Stimulated activated CD4-positive, alpha-beta T cell treated with anti-CD3 and anti-CD28 coated beads, Interleukin-1b, Interleukin-23, amount 100 ng/mL, for 24 hours (primary cell): ENCODE measurements around the gene BRD9.
"Not testable (repeated sequence)": the region's sequence is repeated elsewhere in the genome, so short reads cannot be mapped to it uniquely, and the experiment has no call there.

Experiments
- DNase-seq, 4 experiments: peaks; one replicate each; pipeline ENCODE4 v3.0.0-alpha.2; 2020; ENCODE audit warnings: low read depth in 4 of 4, low spot score in 1 of 4

BRD9 gene

DNA sequence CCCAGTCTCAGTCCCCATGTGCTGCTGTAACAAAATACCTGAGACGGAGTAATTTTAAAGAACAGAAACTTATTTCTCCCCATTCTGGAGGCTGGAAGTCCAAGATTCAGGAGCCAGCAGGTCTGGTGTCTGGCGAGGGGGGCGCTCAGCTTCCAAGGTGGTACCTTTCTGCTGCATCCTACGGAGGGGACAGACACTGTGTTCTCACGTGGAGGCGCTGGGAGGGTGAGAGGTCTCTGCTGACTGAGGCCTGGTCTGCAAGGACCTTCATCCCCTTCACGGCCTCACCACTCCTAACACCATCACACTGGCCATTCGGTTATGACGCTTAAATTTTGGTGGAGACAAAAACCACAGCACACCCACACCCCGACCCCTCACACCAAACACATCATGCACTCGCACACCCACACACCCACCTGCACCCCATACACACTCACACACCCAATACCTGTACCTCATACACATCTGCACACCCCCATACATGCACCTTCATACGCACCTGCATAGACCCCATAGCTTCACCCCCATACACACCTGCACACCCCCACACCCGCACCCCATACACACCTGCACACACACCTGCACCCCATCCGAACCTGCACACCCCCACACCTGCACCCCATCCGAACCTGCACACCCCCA is 32.0 kb downstream of the BRD9 start:
- DNase-seq = no peak

DNA sequence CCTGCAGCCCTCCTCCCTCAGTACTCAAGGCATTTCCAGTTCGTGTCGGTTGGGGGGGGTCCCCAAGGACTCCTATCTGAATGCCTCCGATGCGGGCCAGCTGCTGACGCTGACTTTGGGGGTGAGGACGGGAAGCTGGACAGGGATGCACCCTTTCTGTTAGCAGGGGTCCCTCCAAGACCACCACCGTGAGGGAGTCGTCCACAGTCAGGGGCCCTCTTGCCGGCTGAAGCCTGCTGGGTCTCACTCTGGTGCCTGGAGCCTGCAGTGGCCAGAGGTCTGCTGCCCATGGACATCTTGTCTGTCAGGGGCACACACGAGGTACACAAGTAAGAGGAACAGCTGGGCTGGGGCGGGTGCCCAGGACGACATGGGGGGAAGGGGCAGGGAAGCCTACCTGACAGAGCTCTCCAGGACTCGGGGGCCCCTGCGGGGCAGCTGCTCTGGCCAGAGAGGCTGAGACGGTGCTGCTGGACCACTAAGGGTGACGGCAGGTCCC is 32.8 kb downstream of the BRD9 start:
- no peak for DNase-seq

DNA sequence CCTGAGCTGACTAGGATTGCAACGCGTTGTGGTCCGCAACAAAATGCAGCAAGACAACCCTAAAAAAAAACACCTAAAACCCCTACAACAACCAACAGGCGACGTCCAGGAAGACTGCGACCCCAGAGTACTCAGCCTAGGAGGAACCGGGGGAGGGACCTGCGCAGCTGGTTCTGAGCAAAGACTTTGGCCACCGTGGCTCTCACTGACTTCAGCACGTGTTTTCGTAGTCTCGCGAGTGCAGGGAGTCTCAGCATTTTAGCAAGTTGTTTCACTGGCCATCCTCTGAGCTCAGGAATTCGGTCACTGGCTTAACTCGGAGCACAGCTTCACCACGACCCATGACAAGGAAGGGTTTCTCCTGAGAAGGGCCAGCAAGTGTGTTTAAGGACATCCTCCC is 33.2 kb downstream of the BRD9 start:
- no peak for DNase-seq

DNA sequence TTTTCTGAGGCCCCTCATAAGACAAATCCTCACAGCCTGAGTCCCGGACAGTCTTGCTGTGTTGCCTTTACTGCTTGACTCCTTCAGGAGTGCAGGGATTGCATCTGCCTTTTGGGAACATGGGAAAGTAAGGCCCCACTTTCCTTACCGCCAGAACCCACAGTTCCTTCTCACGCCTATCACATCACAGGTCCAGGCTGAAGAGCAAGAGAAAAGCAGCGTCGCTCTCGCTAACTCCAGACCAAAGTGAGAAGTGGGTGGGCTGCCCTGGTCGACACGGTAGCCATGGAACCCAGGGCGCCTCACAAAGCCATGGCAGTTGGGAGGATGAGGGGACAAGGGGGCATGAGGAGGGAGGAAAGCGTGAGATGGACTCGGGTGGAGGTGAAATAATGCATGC is 33.9 kb downstream of the BRD9 start:
- DNase-seq = no peak

DNA sequence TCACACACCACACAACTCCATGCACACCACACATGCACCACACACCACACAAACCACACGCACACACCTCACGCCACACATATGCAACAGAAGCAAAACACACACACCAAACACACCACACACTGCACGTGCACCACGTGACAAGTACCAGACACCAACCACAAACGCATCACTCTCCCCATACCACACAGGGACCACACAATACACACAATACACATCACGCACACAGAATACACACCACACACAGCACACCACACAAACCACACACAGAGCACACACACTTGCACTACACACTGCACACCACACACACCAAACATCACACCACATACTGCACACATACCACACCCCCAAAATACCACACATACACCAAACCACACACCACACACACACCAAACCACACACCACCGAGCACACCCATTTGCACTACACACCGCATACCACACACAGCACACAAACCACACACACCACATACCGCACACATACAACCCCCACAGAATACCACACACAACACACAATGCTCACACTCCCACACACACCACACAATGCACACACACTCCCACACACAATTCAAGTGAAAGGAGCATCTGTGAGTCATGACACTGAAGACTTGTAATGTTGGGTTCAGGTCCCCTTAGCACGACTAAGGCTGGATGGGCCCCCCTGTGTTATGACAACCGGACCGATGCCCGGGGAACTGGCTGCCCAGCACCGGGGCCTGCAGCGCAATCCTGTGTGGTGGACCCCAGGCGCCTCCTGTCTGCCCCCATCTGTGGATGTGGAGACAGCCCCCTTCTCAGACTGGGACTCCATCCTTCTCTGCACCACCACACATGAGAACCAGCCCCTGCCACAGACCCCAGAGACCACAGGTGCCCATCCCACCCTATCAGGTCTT is 35.8 kb downstream of the BRD9 start:
- no peak for DNase-seq

DNA sequence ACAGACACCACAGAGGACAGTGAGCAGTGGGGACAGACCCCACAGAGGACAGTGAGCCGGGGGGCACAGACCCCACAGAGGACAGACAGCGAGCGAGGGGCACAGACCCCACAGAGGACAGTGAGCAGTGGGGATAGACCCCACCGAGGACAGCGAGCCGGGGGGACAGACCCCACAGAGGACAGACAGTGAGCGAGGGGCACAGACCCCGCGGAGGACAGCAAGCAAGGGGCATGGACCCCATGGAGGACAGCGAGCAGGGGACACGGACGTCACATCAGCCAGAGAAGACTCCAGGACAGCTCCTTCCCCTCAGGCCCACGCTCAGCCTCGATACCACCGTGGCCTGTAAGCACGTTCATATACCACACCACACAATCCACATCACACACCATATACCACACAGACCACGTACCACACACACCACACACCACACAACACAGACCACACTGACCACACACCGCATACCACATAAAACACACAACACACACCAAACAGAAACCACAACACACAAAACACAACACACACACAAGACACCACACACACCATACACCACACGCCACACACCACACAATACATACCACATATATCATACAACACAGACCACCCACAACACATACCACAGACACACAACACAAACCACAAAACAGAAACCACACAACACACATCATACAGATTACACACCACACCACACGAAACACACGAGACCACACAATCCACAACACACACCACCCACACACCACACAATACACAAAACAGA is 36.6 kb downstream of the BRD9 start:
- DNase-seq = no peak

DNA sequence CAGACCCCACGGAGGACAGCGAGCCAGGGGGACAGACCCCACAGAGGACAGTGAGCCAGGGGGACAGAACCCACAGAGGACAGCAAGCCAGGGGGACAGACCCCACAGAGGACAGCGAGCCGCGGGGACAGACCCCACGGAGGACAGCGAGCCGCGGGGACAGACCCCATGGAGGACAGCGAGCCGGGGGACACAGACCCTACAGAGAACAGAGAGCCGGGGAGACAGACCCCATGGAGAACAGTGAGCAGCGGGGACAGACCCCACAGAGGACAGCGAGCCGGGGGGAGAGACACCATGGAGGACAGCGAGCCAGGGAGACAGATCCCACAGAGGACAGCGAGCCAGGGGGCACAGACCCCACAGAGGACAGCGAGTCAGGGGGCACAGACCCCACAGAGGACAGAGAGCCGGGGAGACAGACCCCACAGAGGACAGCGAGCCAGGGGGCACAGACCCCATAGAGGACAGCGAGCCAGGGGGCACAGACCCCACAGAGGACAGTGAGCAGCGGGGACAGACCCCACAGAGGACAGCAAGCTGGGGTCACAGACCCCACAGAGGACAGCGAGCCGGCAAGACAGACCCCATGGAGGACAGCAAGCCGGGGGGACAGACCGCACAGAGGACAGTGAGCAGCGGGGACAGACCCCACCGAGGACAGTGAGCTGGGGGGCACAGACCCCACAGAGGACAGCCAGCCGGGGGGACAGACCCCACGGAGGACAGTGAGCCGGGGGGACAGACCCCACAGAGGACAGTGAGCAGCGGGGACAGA is 37.4 kb downstream of the BRD9 start:
- no peak for DNase-seq

DNA sequence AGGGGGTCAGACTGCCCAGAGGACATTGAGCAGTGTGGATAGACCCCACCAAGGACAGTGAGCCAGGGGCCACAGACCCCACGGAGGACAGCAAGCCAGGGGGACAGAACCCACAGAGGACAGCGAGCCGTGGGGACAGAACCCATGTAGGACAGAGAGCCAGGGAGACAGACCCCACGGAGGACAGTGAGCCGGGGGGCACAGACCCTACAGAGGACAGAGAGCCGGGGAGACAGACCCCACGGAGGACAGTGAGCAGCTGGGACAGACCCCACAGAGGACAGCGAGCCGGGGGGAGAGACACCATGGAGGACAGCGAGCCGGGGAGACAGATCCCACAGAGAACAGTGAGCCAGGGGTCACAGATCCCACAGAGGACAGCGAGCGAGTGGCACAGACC is 38.4 kb downstream of the BRD9 start:
- DNase-seq = no peak

DNA sequence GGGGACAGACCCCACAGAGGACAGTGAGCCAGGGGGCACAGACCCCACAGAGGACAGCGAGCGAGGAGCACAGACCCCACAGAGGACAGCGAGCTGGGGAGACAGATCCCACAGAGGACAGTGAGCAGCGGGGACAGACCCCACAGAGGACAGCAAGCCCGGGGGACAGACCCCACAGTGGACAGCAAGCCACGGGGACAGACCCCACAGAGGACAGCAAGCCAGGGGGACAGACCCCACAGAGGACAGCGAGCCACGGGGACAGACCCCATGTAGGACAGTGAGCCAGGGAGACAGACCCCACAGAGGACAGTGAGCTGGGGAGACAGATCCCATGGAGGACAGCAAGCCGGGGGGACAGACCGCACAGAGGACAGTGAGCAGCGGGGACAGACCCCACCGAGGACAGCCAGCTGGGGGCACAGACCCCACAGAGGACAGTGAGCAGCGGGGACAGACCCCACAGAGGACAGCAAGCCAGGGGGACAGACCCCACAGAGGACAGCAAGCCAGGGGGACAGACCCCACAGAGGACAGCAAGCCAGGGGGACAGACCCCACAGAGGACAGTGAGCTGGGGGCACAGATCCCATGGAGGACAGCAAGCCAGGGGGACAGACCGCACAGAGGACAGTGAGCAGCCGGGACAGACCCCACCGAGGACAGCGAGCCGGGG is 39.0 kb downstream of the BRD9 start:
- not testable (repeated sequence) for DNase-seq

DNA sequence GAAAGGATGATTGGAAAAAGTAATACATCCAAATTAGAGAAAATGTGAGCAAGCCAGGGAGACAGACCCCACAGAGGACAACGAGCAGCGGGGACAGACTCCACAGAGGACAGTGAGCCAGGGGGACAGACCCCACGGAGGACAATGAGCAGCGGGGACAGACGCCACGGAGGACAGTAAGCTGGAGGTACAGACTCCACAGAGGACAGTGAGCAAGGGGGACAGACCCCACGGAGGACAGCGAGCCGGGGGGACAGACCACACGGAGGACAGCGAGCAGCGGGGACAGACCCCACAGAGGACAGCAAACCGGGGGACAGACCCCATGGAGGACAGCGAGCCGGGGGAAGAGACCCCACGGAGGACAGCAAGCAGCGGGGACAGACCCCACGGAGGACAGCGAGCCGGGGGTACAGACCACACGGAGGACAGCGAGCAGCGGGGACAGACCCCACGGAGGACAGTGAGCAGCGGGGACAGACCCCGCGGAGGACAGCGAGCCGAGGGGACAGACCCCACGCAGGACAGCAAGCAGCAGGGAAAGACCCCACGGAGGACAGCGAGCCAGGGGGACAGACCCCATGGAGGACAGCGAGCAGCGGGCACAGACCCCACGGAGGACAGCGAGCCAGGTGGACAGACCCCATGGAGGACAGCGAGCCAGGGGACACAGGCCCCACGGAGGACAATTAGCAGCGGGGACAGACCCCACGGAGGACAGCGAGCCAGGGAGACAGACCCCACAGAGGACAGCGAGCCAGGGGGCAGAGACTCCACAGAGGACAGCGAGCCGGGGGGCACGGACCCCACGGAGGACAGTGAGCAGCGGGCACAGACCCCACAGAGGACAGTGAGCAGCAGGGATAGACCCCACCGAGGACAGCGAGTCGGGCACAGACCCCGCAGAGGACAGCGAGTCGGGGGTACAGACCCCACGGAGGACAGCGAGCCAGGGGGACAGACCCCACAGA is 39.9 kb downstream of the BRD9 start:
- no peak for DNase-seq

DNA sequence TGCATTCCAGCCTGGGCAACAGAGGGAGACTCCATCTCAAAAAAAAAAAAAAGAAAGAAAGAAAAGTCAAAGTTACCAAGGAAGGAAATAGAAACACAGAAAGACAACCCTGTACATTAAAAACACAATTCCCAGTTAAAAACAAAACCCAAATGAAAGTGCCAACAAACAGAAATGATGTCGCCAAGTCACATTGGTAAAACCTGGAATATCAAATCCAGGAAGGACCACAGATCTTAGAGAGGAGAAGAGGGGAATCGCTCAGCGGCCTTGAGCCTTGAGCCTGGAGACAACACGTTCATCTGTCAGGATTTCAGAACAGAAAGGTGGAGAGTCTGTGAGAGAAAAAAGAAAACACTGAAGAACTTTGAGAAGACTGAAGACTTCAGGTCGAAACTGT is 40.6 kb downstream of the BRD9 start:
- DNase-seq = no peak

DNA sequence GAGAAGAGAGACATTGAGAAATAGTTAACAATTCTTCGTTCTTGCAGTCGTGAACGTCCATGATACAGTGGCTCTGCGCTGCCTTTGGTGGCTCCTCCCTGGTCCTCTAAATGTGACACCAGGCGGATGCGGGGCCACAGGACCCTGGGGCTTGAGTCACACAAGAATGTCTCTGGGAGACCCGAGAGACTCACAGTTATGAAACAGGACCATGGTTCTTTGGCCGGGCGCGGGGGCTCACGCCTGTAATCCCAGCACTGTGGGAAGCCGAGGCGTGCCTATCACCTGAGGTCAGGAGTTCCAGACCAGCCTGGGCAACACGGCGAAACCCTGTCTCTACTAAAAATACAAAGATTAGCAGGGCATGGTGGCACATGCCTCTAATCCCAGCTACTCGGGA is 41.0 kb downstream of the BRD9 start:
- DNase-seq = no peak

DNA sequence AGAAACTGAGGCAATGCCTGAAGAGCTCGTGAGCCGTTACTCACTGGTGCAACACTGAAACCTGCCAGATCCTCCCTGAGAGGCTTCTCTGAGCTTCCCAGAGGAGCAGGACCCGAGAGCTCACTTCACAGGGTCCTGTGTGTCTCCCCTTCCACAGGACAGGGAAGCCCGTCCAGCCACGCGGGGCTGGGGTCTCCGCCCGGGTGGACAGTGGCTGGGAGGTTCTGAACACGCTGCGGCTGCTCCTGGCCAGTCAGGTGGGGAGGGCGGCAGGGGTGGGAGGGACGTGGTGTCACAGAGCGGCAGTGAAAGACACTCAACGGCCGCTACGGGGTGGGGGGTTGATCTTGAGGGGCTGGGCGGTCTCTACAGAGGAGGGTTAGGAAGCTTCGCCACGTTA is 41.5 kb downstream of the BRD9 start:
- no peak for DNase-seq

DNA sequence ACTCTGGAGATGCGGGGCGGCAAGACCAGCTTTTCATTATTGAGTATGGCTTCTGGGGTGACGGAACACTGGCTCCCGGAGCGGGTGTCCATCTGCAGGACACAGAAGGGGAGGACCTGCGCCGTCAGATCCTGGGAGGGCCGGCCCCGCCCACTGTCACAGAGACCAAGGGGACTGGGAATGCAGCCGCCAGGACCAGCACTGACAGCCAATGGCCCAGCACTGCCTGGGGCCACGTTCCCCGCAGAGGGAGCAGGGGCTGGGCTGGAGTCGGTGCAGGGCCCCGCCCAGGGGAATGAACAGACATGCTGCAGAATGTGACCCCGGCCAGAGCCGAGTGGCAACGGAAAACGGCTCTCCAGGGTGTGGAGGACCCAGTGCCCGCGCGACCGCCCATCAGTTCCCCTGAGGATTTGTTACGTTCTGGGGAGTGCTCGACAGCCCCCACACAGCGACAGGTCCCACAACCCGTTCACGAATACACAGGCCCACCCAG is 42.0 kb downstream of the BRD9 start, which contains the start of gene ZDHHC11:
Gene ZDHHC11 (minus strand): TSS at position 476 of the 496 bp plus-strand sequence. CDS start 384 bp downstream, at position 92.
- no peak for DNase-seq

DNA sequence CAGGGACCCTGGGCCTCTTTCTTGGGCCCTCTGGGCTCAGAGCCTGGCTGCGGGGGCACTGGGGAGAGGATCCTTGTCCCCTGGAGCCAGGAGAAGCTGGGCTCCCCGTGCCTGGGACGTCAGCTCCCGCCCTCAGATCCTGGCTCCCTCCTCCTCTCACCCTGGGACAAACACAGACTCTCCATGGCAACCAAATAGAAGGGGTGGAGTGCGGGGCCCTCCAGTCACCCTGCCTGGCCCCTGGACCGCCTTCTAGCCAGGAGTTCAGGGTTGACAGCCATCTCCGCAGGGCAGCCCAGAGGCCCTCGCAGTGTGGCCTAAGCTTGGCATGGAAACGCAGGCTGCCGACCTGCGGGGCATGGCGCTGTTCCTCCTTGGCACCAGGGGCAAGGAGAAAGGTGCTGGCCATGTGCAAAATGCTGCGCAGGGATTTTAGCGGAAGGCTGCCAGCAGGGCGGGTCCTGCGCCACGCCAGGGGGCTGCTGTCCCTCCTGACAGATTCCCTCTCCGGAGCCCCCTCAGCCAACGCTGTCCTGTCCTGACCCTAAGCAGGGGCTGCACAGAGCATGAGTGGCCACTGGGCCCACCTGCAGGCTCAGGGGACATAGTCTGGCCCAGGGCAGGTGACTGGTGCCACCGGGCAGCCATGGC is 42.8 kb downstream of the BRD9 start:
- no peak for DNase-seq

DNA sequence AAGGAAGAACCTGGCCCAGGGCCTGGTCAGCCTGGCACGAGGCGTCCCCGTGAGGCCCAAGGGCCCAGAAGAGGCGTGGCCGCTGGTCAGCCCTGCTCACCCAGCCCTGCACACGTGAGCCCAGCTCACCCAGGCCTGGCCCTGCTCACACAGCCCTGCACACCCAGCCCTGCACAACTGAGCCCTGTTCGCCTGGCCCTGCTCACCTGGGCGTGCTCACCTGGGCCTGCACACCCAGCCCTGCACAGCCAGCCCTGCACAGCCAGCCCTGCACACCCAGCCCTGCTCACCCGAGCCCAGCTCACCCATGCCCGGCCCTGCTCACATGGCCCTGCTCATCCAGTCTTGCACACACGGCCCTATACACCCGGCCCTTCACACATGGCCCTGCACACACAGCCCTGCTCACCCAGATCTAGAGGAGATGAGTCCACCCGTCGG is 43.9 kb downstream of the BRD9 start:
- DNase-seq = no peak

DNA sequence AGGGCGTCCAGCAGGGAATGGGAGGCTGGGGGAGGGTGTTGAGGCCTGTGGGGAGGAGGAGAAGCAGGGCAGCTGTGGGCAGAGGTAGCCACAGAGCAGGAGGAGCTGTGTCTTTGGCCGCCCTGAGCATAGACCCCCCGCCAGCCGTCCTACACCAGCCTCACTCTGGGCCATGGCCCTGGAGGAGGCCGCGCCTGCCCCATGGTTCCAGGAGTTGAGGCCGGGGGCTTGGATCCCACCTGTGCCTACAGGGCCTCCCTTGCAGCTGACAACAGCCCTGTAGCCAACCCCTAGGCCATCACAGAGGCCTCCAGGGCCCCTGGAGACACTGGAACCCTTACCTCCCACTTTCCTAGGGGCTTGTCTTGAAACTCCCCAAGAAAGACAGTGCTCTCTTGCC is 44.9 kb downstream of the BRD9 start:
- not testable (repeated sequence) for DNase-seq

DNA sequence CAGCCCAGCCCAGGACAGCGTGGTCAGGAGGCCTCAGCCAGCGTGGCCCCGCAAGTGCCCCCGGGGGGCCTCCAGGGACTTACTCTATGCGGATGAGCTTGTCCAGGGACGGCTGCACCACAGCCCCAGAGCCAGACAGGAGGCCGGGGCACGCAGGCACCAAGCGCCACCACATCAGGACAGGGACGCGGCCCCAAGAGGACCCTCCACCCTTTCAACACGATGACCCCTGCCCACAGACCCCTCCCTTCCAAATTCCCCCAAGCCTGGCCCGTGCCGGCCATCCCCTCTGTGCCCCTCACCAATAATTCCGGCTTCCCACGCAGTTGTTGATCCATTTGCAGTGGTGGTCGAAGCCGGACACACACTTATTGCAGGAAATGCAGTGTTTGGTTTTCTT is 45.4 kb downstream of the BRD9 start:
- not testable (repeated sequence) for DNase-seq
